Measurements from ENCODE around the gene TBK1.

The TBK1 gene

GRCh38 chr12:64452559-64453329 is 824 bp downstream of the TBK1 start:
- DNase-seq (ENCODE audit: low spot score) = peak; percentile 57

GRCh38 chr12:64455506-64455905 is 3.6 kb downstream of the TBK1 start:
- DNase-seq (ENCODE audit: low spot score) = no peak

GRCh38 chr12:64456119-64456518 is 4.2 kb downstream of the TBK1 start:
- no peak for DNase-seq (ENCODE audit: low spot score)

- no peak for DNase-seq (ENCODE audit: low spot score)
These were observed 5.1 kb downstream of the TBK1 start for GRCh38 chr12:64457032-64457431.

- no peak for DNase-seq (ENCODE audit: low spot score)
These were observed 5.5 kb downstream of the TBK1 start for GRCh38 chr12:64457466-64457865.

GRCh38 chr12:64457923-64458322 is 6.0 kb downstream of the TBK1 start:
- DNase-seq (ENCODE audit: low spot score) = no peak

GRCh38 chr12:64459394-64459891 is 7.5 kb downstream of the TBK1 start:
- peak; percentile 41 for DNase-seq (ENCODE audit: low spot score)

GRCh38 chr12:64461634-64462414 is 9.9 kb downstream of the TBK1 start:
- DNase-seq (ENCODE audit: low spot score) = no peak

GRCh38 chr12:64466178-64466577 is 14.3 kb downstream of the TBK1 start:
- DNase-seq (ENCODE audit: low spot score) = no peak

- no peak for DNase-seq (ENCODE audit: low spot score)
These were observed 17.0 kb downstream of the TBK1 start for GRCh38 chr12:64468966-64469365.

GRCh38 chr12:64469455-64470142 is 17.7 kb downstream of the TBK1 start:
- DNase-seq (ENCODE audit: low spot score) = no peak

GRCh38 chr12:64470495-64470894 is 18.6 kb downstream of the TBK1 start:
- no peak for DNase-seq (ENCODE audit: low spot score)

GRCh38 chr12:64473176-64473575 is 21.3 kb downstream of the TBK1 start:
- no peak for DNase-seq (ENCODE audit: low spot score)

- no peak for DNase-seq (ENCODE audit: low spot score)
These were observed 23.6 kb downstream of the TBK1 start for GRCh38 chr12:64475518-64475917.

- no peak for DNase-seq (ENCODE audit: low spot score)
These were observed 24.9 kb downstream of the TBK1 start for GRCh38 chr12:64476844-64477243.

GRCh38 chr12:64478661-64479060 is 26.7 kb downstream of the TBK1 start:
- no peak for DNase-seq (ENCODE audit: low spot score)

- no peak for DNase-seq (ENCODE audit: low spot score)
These were observed 28.2 kb downstream of the TBK1 start for GRCh38 chr12:64480148-64480547.

GRCh38 chr12:64486657-64487056 is 34.7 kb downstream of the TBK1 start:
- no peak for DNase-seq (ENCODE audit: low spot score)

- no peak for DNase-seq (ENCODE audit: low spot score)
These were observed 39.8 kb downstream of the TBK1 start for GRCh38 chr12:64491718-64492117.

GRCh38 chr12:64493513-64493912 is 41.6 kb downstream of the TBK1 start:
- no peak for DNase-seq (ENCODE audit: low spot score)

GRCh38 chr12:64494998-64495729 is 43.2 kb downstream of the TBK1 start:
- no peak for DNase-seq (ENCODE audit: low spot score)

GRCh38 chr12:64496839-64497400 is 45.0 kb downstream of the TBK1 start:
- no peak for DNase-seq (ENCODE audit: low spot score)
